HG02763 (cell line): ENCODE data around the gene MAP2K5.

ENCODE experiments used
- ATAC-seq: cut with Tn5 transposase; IDR thresholded peaks from one replicate; pipeline ENCODE4 v1.9.1; 2021; ENCODE audit warnings: mild to moderate bottlenecking, moderate library complexity; ENCODE audit not compliant: unreplicated experiment

Gene MAP2K5

DNA sequence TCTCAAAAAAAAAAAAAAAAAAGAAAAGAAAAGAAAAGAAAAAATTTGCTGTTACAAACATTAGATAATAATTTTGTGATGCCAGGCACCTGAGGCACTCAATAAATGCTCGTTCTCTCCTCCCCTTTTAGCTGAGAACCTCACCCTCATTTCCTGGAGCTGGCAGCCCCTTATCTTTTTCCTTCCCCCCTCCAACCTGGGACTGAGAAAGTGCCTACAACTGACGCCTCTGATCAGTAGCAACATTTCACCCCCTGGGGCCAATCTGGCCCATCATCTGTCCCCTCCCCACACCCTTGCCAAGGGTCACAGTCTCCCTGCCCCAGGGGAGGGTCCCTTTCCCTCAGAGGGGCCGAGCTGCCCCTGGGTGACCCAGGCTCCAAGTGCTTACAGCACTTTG lies 309.9 kb downstream of the MAP2K5 start:
- no peak for ATAC-seq

DNA sequence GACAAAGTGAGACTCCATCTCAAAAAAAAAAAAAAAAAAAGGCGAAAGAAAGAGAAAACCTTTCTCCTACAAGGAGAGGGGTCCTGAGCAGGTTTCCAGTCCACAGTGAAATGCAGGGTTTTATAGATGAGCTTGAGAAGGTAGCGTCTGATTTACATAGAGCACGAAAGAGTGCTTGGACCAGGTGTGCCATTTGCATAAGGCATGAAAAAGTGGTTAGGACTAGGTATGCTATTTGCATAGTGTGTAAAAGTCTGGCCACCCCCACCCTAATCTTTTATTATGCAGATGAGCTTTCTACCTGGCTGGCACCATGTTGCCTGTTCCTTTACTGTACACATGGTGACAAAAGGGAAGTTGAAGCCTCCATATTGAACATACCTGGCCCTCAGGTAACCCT lies 311.0 kb downstream of the MAP2K5 start:
- no peak for ATAC-seq

DNA sequence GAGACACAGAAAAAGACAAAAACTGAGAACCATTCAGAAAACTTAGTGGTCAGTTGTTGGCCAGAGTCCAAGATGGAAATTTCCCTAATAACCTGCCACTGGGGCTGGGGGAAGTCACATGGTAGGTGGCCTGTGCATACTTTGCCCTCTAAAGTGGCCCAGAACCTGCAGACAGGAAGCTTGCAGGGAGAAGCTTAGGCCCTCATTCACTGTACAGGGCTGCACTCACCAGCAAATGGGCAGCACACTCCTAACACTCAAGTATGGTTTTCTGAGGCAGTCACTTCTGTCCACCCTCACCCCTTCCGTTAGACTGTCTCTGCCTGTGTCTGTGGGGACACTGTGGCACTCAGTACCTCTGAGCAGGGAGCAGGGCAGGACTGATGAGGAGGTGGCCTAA lies 311.9 kb downstream of the MAP2K5 start:
- ATAC-seq, result no peak

DNA sequence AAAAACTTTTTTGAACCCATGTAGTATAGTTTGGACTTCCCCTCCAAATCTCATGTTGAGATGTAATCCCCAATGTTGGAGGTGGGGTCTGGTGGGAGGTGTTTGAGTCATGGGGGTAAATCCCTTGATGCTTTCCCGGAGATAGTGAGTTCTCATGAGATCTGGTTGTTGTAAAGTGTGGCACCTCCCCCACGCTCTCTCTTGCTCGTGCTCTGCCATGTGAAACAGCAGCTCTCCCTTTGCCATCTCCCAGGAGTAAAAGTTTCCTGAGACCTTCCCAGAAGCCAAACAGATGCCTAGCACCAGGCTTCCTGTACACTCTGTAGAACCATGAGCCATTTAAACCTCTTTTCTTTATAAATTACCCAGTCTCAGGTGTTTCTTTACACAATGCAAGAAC lies 313.3 kb downstream of the MAP2K5 start:
- ATAC-seq, result no peak
